HL-60 (cell line): Measurements from ENCODE around the gene SAGE1.

Experiments
- TF ChIP-seq, protein P1 (sequence below): IDR thresholded peaks from one replicate; pipeline ENCODE4 v1.5.1; 2011; ENCODE audit warnings: low read length, control low read depth, inconsistent platforms; ENCODE audit not compliant: insufficient read depth
- TF ChIP-seq, protein P2 (sequence below): IDR thresholded peaks from 2 replicates; pipeline ENCODE4 v1.6.1; 2012; ENCODE audit warnings: low read depth; ENCODE audit not compliant: insufficient replicate concordance

DNA sequence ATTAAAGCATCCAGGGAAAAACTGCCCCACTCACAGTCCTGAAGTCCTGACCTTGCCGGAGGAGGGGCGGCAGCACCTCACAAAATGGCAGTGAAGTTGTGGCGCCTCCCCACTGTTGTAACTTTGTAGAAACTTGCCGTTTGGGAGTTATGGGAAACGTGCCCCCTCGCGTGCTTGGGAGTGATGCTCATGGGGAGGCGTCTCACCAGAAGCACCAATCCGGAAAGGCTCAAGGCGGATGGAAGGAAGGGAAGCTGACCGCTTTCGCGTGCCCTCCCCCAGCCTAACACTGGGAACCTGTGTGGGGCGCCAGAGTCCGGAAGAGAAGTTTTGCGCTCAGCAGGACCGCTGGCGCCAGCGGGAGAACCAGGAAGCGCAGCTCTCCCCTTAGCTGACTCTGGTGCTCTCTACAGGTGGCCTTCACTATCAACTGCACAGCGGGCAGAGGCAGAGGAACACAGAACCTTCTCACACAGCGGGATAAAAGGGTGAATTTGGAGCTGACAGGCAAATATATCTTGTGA is at the start of gene SAGE1, which contains the start of gene CT45A10:
- TF ChIP-seq, protein P1, sequence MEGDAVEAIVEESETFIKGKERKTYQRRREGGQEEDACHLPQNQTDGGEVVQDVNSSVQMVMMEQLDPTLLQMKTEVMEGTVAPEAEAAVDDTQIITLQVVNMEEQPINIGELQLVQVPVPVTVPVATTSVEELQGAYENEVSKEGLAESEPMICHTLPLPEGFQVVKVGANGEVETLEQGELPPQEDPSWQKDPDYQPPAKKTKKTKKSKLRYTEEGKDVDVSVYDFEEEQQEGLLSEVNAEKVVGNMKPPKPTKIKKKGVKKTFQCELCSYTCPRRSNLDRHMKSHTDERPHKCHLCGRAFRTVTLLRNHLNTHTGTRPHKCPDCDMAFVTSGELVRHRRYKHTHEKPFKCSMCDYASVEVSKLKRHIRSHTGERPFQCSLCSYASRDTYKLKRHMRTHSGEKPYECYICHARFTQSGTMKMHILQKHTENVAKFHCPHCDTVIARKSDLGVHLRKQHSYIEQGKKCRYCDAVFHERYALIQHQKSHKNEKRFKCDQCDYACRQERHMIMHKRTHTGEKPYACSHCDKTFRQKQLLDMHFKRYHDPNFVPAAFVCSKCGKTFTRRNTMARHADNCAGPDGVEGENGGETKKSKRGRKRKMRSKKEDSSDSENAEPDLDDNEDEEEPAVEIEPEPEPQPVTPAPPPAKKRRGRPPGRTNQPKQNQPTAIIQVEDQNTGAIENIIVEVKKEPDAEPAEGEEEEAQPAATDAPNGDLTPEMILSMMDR = no peak
- TF ChIP-seq, protein P2, sequence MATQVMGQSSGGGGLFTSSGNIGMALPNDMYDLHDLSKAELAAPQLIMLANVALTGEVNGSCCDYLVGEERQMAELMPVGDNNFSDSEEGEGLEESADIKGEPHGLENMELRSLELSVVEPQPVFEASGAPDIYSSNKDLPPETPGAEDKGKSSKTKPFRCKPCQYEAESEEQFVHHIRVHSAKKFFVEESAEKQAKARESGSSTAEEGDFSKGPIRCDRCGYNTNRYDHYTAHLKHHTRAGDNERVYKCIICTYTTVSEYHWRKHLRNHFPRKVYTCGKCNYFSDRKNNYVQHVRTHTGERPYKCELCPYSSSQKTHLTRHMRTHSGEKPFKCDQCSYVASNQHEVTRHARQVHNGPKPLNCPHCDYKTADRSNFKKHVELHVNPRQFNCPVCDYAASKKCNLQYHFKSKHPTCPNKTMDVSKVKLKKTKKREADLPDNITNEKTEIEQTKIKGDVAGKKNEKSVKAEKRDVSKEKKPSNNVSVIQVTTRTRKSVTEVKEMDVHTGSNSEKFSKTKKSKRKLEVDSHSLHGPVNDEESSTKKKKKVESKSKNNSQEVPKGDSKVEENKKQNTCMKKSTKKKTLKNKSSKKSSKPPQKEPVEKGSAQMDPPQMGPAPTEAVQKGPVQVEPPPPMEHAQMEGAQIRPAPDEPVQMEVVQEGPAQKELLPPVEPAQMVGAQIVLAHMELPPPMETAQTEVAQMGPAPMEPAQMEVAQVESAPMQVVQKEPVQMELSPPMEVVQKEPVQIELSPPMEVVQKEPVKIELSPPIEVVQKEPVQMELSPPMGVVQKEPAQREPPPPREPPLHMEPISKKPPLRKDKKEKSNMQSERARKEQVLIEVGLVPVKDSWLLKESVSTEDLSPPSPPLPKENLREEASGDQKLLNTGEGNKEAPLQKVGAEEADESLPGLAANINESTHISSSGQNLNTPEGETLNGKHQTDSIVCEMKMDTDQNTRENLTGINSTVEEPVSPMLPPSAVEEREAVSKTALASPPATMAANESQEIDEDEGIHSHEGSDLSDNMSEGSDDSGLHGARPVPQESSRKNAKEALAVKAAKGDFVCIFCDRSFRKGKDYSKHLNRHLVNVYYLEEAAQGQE = no peak
